VCaP (cell line): Measurements from ENCODE around the gene TMEM170B.
"Not testable (repeated sequence)": the region's sequence is repeated elsewhere in the genome, so short reads cannot be mapped to it uniquely, and the experiment has no call there.

Experiments used
- H3K27ac ChIP-seq: fragments of 450-650 bp; 2 replicates; pipeline ENCODE4 v1.5.1; 2017
- TF ChIP-seq, protein P1 (sequence below): fragments of 450-650 bp; conservative IDR thresholded peaks from 2 replicates; pipeline ENCODE4 v1.5.1; 2017; ENCODE audit warnings: mild to moderate bottlenecking, moderate library complexity

TMEM170B gene

DNA sequence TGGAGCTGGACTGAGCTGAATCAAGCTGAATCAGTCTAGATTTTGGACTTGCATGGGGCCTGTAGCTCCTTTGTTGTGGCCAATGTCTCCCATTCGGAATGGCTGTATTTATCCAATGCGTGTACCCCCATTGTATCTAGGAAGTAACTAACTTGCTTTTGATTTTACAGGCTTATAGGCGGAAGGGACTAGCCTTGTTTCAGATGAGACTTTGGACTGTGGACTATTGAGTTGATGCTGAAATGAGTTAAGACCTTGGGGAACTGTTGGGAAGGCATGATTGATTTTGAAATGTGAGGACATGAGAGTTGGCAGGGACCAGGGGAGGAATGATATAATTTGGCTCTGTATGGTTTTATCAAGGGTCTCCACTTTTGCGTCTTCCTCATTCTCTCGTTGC, 3.0 kb upstream of the TMEM170B start:
- TF ChIP-seq, protein P1, sequence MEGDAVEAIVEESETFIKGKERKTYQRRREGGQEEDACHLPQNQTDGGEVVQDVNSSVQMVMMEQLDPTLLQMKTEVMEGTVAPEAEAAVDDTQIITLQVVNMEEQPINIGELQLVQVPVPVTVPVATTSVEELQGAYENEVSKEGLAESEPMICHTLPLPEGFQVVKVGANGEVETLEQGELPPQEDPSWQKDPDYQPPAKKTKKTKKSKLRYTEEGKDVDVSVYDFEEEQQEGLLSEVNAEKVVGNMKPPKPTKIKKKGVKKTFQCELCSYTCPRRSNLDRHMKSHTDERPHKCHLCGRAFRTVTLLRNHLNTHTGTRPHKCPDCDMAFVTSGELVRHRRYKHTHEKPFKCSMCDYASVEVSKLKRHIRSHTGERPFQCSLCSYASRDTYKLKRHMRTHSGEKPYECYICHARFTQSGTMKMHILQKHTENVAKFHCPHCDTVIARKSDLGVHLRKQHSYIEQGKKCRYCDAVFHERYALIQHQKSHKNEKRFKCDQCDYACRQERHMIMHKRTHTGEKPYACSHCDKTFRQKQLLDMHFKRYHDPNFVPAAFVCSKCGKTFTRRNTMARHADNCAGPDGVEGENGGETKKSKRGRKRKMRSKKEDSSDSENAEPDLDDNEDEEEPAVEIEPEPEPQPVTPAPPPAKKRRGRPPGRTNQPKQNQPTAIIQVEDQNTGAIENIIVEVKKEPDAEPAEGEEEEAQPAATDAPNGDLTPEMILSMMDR: no peak
- no peak overlapping the region for H3K27ac ChIP-seq

DNA sequence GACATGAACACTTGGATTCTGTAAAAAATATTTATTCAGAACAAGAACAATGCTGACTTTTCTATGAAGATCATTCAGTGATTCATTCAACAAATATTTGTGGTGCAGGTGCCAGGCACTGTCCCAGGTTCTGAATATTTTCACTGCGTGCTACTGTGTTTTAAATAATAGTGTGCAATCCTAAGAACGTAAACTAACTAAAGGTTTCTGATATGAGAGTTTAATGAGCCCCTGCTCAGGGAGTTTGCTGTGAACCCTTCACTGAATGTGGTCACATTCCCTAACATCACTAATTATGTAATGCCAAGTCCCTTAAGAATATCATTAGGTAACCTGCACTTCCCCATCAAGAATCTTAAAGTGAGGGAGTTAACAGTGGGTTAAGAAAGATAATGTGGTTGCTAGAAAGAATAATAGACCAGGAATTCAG, 1.7 kb upstream of the TMEM170B start:
- TF ChIP-seq, protein P1: no peak
- H3K27ac ChIP-seq: no peak overlapping the region

DNA sequence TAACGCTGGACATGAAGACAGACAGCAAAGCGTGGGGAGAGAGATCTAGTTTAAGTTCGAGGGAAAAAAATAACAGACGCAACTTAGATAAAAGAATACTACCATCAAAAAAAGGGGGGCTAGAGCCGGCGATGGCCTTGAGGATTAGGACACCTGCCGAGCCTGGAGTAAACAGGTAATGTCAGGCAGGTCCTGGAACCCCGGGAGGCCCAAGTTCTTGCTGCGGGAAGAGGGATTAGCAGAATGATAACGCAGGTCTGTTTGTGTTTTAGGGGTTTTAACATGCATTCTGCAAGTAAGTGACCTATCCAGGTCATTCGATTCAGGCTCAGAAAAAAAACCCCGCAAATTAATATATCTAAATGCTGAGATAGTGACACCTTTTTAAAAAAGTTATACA, 754 bp upstream of the TMEM170B start:
- H3K27ac ChIP-seq: peak overlapping the region; percentile 39; the same call in 1 of the 2 replicates
- TF ChIP-seq, protein P1: no peak

DNA sequence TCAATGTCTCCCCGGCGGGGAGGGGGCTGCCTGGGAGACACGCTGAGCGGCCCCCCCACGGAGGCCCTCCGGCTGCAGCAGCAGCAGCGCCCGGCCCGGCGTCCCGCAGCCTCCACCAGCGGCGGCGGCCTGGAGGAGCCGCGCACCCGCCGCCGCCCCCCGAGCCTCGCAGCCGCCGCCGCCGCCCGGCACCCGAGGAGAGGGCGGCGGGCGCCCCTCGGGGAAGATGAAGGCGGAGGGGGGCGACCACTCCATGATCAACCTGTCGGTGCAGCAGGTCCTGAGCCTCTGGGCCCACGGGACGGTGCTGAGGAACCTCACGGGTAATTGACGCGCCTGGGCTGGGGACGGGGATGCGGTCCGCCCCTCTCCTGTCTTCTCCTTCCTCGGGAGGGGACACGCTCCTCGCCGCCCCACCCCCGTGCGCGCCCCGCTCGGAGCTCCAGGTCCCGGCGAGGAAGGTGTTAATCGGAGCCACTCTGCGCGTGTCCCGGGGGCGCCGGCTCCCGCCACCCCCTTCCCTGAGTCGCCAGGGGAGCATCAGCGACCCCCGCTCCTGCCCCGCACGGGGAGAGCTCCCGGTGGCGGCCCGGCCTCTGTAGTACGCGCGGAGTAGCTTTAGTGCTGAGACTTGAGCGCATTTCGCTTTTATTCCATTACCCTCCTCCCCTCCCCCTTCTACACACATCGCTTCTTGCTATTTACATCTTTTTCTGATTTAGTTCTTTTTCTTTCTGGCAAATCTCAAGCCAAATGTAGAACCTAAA, 686 bp downstream of the TMEM170B start:
- peak overlapping the region; percentile 63; the same call in 1 of the 2 replicates for H3K27ac ChIP-seq
- TF ChIP-seq, protein P1: no peak

DNA sequence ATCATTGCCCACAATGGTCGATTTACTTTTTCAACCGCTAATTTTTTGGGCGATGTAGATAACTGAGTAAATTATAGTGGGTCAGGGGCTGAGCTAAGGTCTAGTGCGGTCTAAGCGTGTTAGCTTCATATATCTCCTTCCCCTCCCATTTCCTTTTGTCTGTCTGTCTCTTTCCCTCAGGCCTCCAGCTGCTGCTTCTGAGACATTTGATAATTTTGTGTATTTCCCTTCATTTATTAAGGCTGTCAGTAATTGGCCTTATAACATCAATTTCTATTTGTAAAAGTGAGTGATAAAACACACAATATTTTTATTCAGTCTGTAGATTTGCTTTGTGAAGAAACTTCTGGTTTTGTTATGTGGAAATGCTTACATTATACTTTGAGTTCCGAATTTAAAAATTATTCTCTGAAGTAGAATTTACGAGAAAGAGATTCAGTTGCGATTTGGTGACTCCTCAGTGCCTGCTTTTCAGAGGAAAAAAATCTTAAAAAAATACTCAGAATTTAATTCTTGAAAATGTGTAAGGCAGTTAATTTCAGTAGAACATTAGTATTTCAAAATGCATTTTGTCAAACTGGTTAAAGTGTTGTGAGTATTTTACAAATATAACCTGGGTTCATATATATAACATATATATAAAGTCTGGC, 1.4 kb downstream of the TMEM170B start:
- TF ChIP-seq, protein P1: no peak
- H3K27ac ChIP-seq: peak overlapping the region; percentile 63; the same call in 1 of the 2 replicates

DNA sequence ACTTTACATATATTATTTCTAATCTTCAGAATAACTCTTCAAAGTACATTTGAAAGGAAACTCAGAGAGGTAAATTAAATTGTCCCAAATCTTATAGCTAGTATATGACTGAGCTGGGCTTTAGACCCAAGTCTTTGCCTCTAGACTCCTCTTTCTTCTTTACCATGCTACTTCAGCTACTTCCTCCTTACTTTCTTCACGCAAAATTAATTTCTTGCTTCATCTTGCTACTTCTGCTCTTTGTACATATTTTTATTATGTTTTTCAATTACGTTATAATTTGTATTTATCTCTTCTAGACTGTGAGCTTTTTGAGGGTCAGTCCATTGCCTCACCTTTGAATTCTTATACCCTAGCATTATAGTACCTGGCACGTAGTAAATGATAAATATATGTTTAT, 5.3 kb downstream of the TMEM170B start:
- no peak overlapping the region for H3K27ac ChIP-seq
- TF ChIP-seq, protein P1: no peak

DNA sequence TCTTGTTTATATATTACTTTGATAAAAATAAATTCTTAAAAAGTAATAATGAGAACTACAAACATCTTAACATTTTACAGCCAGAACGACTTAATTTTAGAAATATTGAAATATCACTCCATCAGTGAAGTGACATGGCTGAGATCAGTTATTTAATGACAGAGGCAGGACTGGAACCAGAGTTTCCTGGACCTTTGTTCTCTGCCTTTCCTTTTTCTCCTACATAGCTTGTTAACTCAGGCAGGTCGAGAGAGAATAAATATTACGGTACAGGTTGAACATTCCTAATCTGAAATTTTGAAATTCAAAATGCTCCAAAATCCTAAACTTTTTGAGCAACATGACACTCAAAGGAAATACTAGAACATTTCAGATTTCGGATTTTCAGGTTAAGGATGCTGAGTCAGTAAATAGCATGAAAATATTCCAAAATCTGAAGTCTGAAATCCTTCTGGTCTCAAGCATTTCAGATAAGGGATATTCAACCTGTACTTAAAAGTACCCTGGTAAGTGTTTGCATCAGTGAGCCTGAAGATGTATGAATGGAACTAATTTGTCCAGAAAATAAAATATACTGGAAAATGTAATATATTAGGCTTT, 6.5 kb downstream of the TMEM170B start:
- H3K27ac ChIP-seq: no peak overlapping the region
- TF ChIP-seq, protein P1: no peak

DNA sequence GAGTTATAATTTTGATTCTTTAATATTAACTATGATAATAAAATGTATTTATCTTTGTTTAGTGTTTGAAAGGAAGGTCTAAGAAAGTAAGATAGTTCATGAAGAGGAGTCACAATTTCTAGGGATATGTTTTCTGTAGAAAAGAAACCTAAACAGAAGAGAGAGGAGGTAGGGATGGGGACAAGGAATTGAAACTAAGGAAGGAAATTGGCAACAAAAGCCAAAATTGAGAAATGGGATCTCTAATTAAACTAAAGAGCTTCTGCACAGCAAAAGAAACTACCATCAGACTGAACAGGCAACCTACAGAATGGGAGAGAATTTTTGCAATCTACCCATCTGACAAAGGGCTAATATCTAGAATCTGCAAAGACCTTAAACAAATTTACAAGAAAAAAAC, 10.3 kb downstream of the TMEM170B start:
- not testable (repeated sequence) for H3K27ac ChIP-seq

DNA sequence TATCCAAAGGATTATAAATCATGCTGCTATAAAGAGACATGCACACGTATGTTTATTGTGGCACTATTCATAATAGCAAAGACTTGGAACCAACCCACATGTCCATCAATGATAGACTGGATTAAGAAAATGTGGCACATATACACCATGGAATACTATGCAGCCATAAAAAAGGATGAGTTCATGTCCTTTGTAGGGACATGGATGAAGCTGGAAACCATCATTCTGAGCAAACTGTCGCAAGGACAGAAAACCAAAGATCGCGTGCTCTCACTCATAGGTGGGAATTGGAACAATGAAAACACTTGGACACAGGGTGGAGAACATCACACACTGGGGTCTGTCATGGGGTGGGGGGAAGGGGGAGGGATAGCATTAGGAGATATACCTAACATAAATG, 11.0 kb downstream of the TMEM170B start:
- H3K27ac ChIP-seq: not testable (repeated sequence)
